WTC11 (cell line): ENCODE measurements around the gene ZNF534. TPM values are rescaled to one million over a fixed set of nuclear protein-coding genes. Genes with fewer than 3 reads are reported as not detected.
"Not testable (repeated sequence)": the region's sequence is repeated elsewhere in the genome, so short reads cannot be mapped to it uniquely, and the experiment has no call there.

Experiments used
- ATAC-seq: fragments of 200-7000 bp; cut with Tn5 transposase; 2 replicates; pipeline ENCODE4 v1.10.0; 2021; ENCODE audit warnings: mild to moderate bottlenecking, moderate library complexity
- CTCF ChIA-PET: fragments of 300-600 bp; sonication (Branson Sonifier 250); formaldehyde crosslinking; loops from one replicate; lab custom pipeline; 2021; ENCODE audit warnings: antibody characterized with exemption; lab: Charles Lee
- POLR2A ChIA-PET: fragments of 350-600 bp; sonication (Branson Sonifier 250); formaldehyde crosslinking; loops from one replicate; lab custom pipeline; 2021; ENCODE audit warnings: antibody characterized with exemption; lab: Charles Lee
- DNase-seq: peaks from one replicate; pipeline ENCODE4 v3.0.0; 2021; ENCODE audit warnings: low spot score
- H3K27ac Mint-ChIP-seq: 2 replicates; pipeline ENCODE4 v1.8.0; 2021; ENCODE audit warnings: mixed read lengths
- H3K27me3 Mint-ChIP-seq: 2 replicates; pipeline ENCODE4 v1.8.0; 2021; ENCODE audit warnings: low read depth, mild to moderate bottlenecking, moderate library complexity, mixed read lengths
- H3K36me3 Mint-ChIP-seq: 2 replicates; pipeline ENCODE4 v1.8.0; 2021; ENCODE audit warnings: mixed read lengths
- H3K4me1 Mint-ChIP-seq: 2 replicates; pipeline ENCODE4 v1.8.0; 2022; ENCODE audit warnings: mixed read lengths
- H3K4me3 Mint-ChIP-seq: 2 replicates; pipeline ENCODE4 v1.8.0; 2021; ENCODE audit warnings: mild to moderate bottlenecking, moderate library complexity, mixed read lengths
- H3K9me3 Mint-ChIP-seq: 2 replicates; pipeline ENCODE4 v1.8.0; 2021; ENCODE audit warnings: mixed read lengths
- ATF1 ChIP-seq: sonication (generic); formaldehyde crosslinking; IDR thresholded peaks from 2 replicates; pipeline ENCODE4 v1.8.1; 2023; ENCODE audit warnings: mild to moderate bottlenecking, moderate library complexity, missing genetic modification reagents
- ESRRA ChIP-seq: sonication (generic); formaldehyde crosslinking; IDR thresholded peaks from 2 replicates; pipeline ENCODE4 v1.8.1; 2022; ENCODE audit warnings: mild to moderate bottlenecking, missing genetic modification reagents, borderline replicate concordance
- MAX ChIP-seq: sonication (generic); formaldehyde crosslinking; IDR thresholded peaks from 2 replicates; pipeline ENCODE4 v1.8.0; 2022; ENCODE audit warnings: mild to moderate bottlenecking, missing genetic modification reagents
- MXD4 ChIP-seq: fragments of 250-450 bp; sonication (Bioruptor Pico); IDR thresholded peaks from 2 replicates; pipeline ENCODE4 v1.8.0; 2021; ENCODE audit warnings: mild to moderate bottlenecking, moderate library complexity, borderline replicate concordance
- NFATC4 ChIP-seq: fragments of 250-450 bp; sonication (Bioruptor Pico); IDR thresholded peaks from 2 replicates; pipeline ENCODE4 v1.9.0; 2021; ENCODE audit warnings: mild to moderate bottlenecking
- NFYB ChIP-seq: sonication (generic); formaldehyde crosslinking; conservative IDR thresholded peaks from 2 replicates; pipeline ENCODE4 v1.8.0; 2022; ENCODE audit warnings: low read depth, missing genetic modification reagents
- NR3C1 ChIP-seq: sonication (generic); formaldehyde crosslinking; conservative IDR thresholded peaks from 2 replicates; pipeline ENCODE4 v1.8.1; 2023; ENCODE audit warnings: low read depth, mild to moderate bottlenecking, missing genetic modification reagents
- RELA ChIP-seq: sonication (generic); formaldehyde crosslinking; IDR thresholded peaks from 2 replicates; pipeline ENCODE4 v1.8.1; 2022; ENCODE audit warnings: missing genetic modification reagents, mild to moderate bottlenecking, borderline replicate concordance
- RORB ChIP-seq: fragments of 250-450 bp; sonication (Bioruptor Pico); IDR thresholded peaks from 2 replicates; pipeline ENCODE4 v1.9.0; 2021; ENCODE audit warnings: mild to moderate bottlenecking
- TCF7 ChIP-seq: sonication (generic); formaldehyde crosslinking; IDR thresholded peaks from 2 replicates; pipeline ENCODE4 v1.8.0; 2022; ENCODE audit warnings: mild to moderate bottlenecking, low read depth, missing genetic modification reagents, moderate library complexity
- TEAD1 ChIP-seq: sonication (generic); formaldehyde crosslinking; IDR thresholded peaks from 2 replicates; pipeline ENCODE4 v1.8.0; 2022; ENCODE audit warnings: mild to moderate bottlenecking, missing genetic modification reagents
- TEAD4 ChIP-seq: sonication (generic); formaldehyde crosslinking; IDR thresholded peaks from 2 replicates; pipeline ENCODE4 v1.8.0; 2022; ENCODE audit warnings: mild to moderate bottlenecking, missing genetic modification reagents
- USF1 ChIP-seq: sonication (generic); formaldehyde crosslinking; IDR thresholded peaks from 2 replicates; pipeline ENCODE4 v1.8.0; 2022; ENCODE audit warnings: mild to moderate bottlenecking, missing genetic modification reagents
- USF2 ChIP-seq: sonication (generic); formaldehyde crosslinking; IDR thresholded peaks from 2 replicates; pipeline ENCODE4 v1.8.1; 2023; ENCODE audit warnings: mild to moderate bottlenecking, missing genetic modification reagents, moderate library complexity
- ZNF138 ChIP-seq: sonication (generic); formaldehyde crosslinking; conservative IDR thresholded peaks from 2 replicates; pipeline ENCODE4 v1.8.1; 2022; ENCODE audit warnings: mild to moderate bottlenecking, moderate library complexity, missing genetic modification reagents
- ZNF232 ChIP-seq: sonication (generic); formaldehyde crosslinking; IDR thresholded peaks from 2 replicates; pipeline ENCODE4 v1.8.0; 2022; ENCODE audit warnings: mild to moderate bottlenecking, missing genetic modification reagents
- ZNF317 ChIP-seq: sonication (generic); formaldehyde crosslinking; IDR thresholded peaks from 2 replicates; pipeline ENCODE4 v1.8.1; 2023; ENCODE audit warnings: low read depth, mild to moderate bottlenecking, moderate library complexity, missing genetic modification reagents, borderline replicate concordance
- total RNA-seq: library from RNA; stranded (reverse); gene quantifications from 3 replicates; pipeline ENCODE4 v1.2.3, GENCODE V29; 2021
- TF ChIP-seq, protein P1 (sequence below): sonication (generic); formaldehyde crosslinking; IDR thresholded peaks from 2 replicates; pipeline ENCODE4 v1.8.0; 2022; ENCODE audit warnings: mild to moderate bottlenecking, missing genetic modification reagents

The ZNF534 gene
- total RNA-seq, 1 experiment from 2014 or later = 0.42 TPM

DNA sequence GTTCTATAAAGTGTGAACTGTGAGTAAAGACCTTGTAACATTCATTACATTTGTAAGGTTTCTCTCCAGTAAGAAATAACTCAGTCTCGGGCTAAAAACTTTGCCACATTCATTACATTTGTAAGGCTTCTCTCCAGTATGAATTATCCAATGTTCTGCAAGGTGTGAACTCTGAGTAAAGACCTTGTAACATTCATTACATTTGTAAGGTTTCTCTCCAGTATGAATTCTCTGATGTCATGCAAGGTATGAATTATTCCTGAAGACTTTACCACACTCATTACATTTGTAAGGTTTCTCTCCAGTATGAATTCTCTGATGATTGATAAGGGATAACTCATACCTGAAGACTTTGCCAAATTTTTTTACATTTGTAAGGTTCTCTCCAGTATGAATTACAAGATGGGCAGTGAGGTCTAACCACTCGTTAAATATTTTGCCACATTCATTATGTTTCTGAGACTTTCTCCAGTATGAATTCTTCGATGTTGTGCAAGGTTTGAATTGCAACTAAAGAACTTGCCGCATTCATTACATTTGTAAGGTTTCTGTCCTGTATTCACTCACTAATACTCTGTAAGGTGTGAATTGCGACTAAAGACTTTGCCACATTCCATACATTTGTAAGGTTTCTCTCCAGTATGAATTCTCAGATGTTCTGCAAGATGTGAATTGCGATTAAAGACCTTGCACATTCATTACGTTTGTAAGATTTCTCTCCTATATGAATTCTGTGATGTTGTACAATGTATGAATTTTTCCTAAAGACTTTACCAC lies 45.6 kb downstream of the ZNF534 start:
- H3K27ac Mint-ChIP-seq = no peak overlapping the region
- TF ChIP-seq ZNF317 (CRISPR knock-in tag) (no peak), NFATC4 (no peak), TEAD4 (CRISPR knock-in tag) (no peak), RELA (CRISPR knock-in tag) (no peak), USF2 (no peak), ESRRA (CRISPR knock-in tag) (no peak), MXD4 (CRISPR knock-in tag) (no peak), USF1 (CRISPR knock-in tag) (no peak), ZNF232 (CRISPR knock-in tag) (no peak), NFYB (CRISPR knock-in tag) (no peak), TCF7 (CRISPR knock-in tag) (no peak), TEAD1 (CRISPR knock-in tag) (no peak), NR3C1 (CRISPR knock-in tag) (no peak), RORB (no peak), MAX (CRISPR knock-in tag) (no peak), ATF1 (CRISPR knock-in tag) (no peak), ZNF138 (CRISPR knock-in tag) (no peak)
- TF ChIP-seq, protein P1, sequence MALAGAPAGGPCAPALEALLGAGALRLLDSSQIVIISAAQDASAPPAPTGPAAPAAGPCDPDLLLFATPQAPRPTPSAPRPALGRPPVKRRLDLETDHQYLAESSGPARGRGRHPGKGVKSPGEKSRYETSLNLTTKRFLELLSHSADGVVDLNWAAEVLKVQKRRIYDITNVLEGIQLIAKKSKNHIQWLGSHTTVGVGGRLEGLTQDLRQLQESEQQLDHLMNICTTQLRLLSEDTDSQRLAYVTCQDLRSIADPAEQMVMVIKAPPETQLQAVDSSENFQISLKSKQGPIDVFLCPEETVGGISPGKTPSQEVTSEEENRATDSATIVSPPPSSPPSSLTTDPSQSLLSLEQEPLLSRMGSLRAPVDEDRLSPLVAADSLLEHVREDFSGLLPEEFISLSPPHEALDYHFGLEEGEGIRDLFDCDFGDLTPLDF (CRISPR knock-in tag) = no peak

DNA sequence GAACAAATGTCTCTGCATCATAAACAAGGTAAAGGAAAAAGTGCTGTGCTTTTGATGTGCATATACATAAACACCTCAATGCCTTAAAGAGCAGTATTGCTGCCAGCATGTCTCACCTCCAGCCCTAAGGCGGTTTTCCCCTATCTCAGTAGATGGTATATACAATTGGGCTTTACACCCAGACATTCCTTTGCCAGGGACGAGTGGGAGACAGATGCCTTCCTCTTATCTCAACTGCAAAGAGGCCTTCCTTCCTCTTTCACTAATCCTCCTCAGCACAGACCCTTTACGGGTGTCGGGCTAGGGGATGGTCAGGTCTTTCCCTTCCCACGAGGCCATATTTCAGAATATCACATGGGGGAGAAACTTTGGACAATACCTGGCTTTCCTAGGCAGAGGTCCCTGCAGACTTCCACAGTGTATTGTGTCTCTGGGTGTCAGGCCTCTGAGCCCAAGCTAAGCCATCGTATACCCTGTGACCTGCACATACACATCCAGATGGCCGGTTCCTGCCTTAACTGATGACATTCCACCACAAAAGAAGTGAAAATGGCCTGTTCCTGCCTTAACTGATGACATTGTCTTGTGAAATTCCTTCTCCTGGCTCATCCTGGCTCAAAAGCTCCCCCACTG lies 55.3 kb downstream of the ZNF534 start:
- ATAC-seq = peak; percentile 62
- H3K36me3 Mint-ChIP-seq = peaks cover 38% of the 10 kb centered on the region
- CTCF ChIA-PET = interaction anchor here (1.4 kb wide), 1 partner anchor 43 kb away, joined by 3 read pairs; the partner anchor contains the start of gene ZNF808
- peaks cover 49% of the 10 kb centered on the region for H3K4me1 Mint-ChIP-seq
- POLR2A ChIA-PET, H3K27me3 Mint-ChIP-seq, DNase-seq: not testable (repeated sequence)
- H3K27ac Mint-ChIP-seq = peak overlapping the region; percentile 100
- peak overlapping the region; percentile 41; the same call in 1 of the 2 replicates for H3K4me3 Mint-ChIP-seq
- peaks cover 17% of the 10 kb centered on the region for H3K9me3 Mint-ChIP-seq

More for the DNA sequence above, 45.6 kb downstream of the ZNF534 start:
- ChIA-PET CTCF (no interaction called here), POLR2A (no interaction called here)
- DNase-seq (no peak), ATAC-seq (no peak)
- peaks cover 89% of the 10 kb centered on the region for H3K9me3 Mint-ChIP-seq
- H3K4me3 Mint-ChIP-seq = no peak overlapping the region
- peaks cover 93% of the 10 kb centered on the region for H3K36me3 Mint-ChIP-seq
- H3K4me1 Mint-ChIP-seq = no peaks in the 10 kb centered on the region
- peaks cover 13% of the 10 kb centered on the region for H3K27me3 Mint-ChIP-seq

- H3K4me1 Mint-ChIP-seq = peaks cover 49% of the 10 kb centered on the region
- peak overlapping the region; percentile 55 for H3K4me3 Mint-ChIP-seq
- POLR2A ChIA-PET = interaction anchor here (0.6 kb wide), 1 partner anchor 48 kb away, joined by 3 read pairs; no protein-coding TSS in a partner anchor
- DNase-seq (peak; percentile 65), ATAC-seq (peak; percentile 54)
- peak overlapping the region; percentile 100 for H3K27ac Mint-ChIP-seq
- H3K27me3 Mint-ChIP-seq = not testable (repeated sequence)
- H3K36me3 Mint-ChIP-seq = peaks cover 32% of the 10 kb centered on the region
- H3K9me3 Mint-ChIP-seq = peaks cover 14% of the 10 kb centered on the region
- CTCF ChIA-PET = interaction anchor here (1.4 kb wide), 1 partner anchor 42 kb away, joined by 3 read pairs; the partner anchor contains the start of gene ZNF808
Measured at GRCh38 chr19:52485064-52485463, 56.1 kb downstream of the ZNF534 start.

DNA sequence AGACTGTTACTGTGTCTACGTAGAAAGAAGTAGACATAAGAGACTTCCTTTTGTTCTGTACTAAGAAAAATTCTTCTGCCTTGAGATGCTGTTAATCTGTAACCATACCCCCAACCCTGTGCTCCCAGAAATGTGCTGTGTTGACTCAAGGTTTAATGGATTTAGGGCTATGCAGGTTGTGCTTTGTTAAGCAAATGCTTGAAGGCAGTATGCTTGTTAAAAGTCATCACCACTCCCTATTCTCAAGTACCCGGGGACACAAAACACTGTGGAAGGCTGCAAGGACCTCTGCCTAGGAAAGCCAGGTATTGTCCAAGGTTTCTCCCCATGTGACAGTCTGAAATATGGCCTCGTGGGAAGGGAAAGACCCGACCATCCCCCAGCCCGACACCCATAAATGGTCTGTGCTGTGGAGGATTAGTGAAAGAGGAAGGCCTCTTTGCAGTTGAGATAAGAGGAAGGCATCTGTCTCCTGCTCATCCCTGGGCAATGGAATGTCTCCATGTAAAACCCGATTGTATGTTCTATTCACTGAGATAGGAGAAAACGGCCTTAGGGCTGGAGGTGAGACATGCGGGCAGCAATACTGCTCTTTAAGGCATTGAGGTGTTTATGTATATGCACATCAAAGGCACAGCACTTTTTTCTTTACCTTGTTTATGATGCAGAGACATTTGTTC lies 56.8 kb downstream of the ZNF534 start:
- H3K36me3 Mint-ChIP-seq = peaks cover 27% of the 10 kb centered on the region
- peak overlapping the region; percentile 55 for H3K4me3 Mint-ChIP-seq
- not testable (repeated sequence) for DNase-seq, H3K27me3 Mint-ChIP-seq
- peaks cover 49% of the 10 kb centered on the region for H3K4me1 Mint-ChIP-seq
- H3K9me3 Mint-ChIP-seq = peaks cover 13% of the 10 kb centered on the region
- ChIA-PET POLR2A (interaction anchor here (0.6 kb wide), 1 partner anchor 48 kb away, joined by 3 read pairs; no protein-coding TSS in a partner anchor), CTCF (interaction anchor here (1.4 kb wide), 1 partner anchor 41 kb away, joined by 3 read pairs; the partner anchor contains the start of gene ZNF808)
- H3K27ac Mint-ChIP-seq = peak overlapping the region; percentile 100
- ATAC-seq = peak; percentile 27
